NCI-H187 (cell line): Measurements from ENCODE around the gene NME5.
"Not testable (repeated sequence)": the region's sequence is repeated elsewhere in the genome, so short reads cannot be mapped to it uniquely, and the experiment has no call there.

Experiments used
- DNase-seq, 2 experiments: peaks; one replicate each; lab custom pipeline; 2025; lab: John Stamatoyannopoulos, UW

Gene NME5

DNA sequence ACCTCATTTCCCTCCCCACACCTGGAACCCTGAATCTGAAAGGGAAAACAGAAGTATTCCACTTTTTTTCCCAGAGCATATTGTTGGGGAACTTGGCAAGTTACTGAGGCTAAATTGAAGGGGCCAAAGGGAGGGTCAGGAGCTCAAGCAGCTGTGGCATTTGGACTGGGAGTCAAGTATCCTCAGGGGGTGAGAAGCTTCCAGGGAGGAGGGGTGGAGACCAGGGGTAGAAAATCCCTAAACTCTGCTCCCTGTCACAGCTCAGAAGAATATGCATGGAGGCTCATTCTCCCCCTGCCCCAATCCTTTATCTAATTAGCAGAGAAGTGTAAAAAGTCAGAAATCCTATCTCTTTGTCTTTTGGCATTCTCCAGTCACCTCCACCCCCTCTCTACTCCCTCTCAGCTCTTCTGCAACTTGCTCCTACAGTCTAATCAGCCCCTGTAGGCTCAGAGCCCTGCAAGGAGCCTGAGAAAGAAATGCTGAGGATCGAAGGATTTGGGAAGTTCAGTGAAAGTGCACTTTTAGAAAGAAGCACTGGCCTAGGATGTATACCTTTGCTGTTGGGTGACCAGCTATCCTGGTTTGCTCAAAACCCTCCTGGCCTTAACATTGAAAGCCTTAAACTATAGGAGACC, 61.1 kb downstream of the NME5 start:
- DNase-seq = no peak

DNA sequence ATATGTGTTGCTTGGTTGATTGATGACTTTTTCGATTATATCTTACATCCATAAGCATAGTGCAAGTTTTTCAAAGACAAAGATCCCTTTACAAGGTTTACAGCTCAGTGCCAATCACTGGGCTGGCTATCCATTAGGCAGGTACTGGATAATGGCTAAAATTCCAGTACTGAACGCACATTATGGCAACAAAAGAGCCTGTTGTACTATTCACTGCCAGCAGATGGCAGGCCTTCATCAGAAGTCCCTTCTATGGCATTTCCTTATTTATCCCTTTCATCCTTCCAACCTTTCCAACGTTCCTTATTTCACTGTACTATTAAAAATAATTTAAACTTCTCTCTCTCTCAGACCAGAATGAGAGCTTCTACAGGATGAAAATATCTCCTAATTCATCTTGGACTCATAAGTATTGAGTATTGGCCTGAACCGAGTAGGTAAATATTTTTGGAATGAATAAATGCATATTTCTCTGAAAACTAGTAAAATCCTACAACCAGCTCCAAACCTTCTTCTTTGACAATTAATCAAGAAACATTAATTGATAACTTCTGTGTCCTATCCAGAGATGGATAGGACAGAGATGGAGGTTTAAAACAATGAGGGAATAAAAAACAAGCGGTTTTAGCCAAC, 62.0 kb downstream of the NME5 start:
- peak; percentile 14 to 32 for DNase-seq

DNA sequence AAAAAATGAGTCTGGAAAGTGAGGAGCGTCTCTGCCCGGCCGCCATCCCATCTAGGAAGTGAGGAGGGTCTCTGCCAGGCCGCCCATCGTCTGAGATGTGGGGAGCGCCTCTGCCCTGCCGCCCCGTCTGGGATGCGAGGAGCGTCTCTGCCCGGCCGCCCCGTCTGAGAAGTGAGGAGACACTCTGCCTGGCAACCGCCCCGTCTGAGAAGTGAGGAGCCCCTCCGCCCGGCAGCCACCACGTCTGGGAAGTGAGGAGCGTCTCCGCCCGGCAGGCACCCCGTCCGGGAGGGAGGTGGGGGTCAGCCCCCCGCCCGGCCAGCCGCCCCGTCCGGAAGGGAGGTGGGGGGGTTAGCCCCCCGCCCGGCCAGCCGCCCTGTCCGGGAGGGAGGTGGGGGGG, 69.2 kb downstream of the NME5 start:
- DNase-seq = not testable (repeated sequence)

DNA sequence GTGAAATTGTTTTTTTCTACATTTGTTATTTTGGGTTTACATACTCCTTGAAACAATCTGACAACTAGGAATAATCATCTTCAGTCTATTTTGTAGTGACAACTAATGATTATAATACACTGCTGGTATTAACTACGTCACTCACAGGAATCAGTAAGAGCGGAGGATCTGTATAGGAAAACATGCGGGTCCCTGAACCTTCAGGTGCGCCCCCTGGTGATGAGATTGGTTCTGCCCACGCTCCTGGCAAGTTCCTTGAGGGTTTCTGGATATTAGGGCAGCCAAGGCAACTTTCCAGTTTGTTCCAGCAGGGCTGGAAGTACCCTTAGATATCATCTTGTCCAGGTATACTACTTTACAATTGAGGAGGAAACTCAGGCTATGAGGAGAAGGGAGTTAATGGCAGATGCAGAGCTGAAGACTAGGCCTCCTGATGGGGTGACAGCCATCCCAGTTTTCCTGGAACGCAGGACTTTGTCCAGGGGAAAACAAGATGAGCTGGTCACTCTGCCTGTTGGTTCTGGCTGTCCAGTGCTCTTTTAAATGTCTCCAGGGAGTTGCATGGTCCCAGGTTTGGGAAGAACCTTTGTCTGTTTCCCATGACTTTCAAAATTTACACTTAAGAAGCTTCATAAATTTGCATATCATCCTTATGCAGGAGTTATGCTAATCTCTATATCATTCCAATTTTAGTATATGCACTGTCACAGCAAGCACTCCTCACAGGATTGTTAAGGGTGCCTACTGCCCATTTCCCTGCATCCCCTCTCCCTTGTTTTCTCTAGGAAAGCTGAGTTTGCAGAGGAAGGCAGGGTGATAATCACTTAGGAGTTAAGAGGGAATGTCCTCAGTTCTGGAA, 70.3 kb downstream of the NME5 start:
- peak in 1 of 2 experiments; percentile 33 for DNase-seq

DNA sequence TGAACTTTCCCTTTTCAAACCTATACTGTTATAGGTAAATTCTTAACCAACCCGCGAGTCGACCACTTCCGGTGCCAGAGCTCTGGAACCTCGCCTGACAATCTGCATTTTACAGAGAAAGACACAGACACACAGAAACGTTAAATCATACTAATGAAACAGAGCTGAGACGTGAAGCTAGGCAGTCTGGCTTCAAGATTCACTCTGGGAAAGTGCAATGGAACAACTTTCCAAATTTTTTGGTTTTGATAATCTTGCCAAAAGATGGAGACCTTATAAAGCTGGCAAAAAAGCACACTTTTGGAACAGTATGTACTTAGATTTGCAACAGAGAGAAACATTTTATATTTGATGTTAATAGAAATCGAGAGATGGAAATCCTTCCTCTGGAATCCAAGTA, 71.3 kb downstream of the NME5 start:
- DNase-seq = no peak
